Activated CD8-positive, alpha-beta T cell treated with anti-CD3 and anti-CD28 coated beads for 36 hours (primary cell): ENCODE data around the gene PPFIBP2. TPM values are rescaled to one million over a fixed set of nuclear protein-coding genes. Genes with fewer than 3 reads are reported as not detected.

Experiments used
- ATAC-seq: fragments of 200-7000 bp; cut with Tn5 transposase; one replicate; pipeline ENCODE4 v1.10.0; 2021; ENCODE audit warnings: mild to moderate bottlenecking, moderate library complexity
- CTCF ChIA-PET: fragments of 350-600 bp; sonication (Branson Sonifier 250); formaldehyde crosslinking; loops from one replicate; lab custom pipeline; 2021; ENCODE audit warnings: antibody characterized with exemption; lab: Charles Lee
- POLR2A ChIA-PET: fragments of 350-600 bp; sonication (Branson Sonifier 250); formaldehyde crosslinking; loops from one replicate; lab custom pipeline; 2021; ENCODE audit warnings: antibody characterized with exemption; lab: Charles Lee
- DNase-seq: peaks from one replicate; pipeline ENCODE4 v3.0.0-alpha.2; 2020
- H3K27ac Mint-ChIP-seq: one replicate; pipeline ENCODE4 v1.8.0; 2021; ENCODE audit warnings: mild to moderate bottlenecking, mixed read lengths
- H3K27me3 Mint-ChIP-seq: one replicate; pipeline ENCODE4 v1.8.0; 2021; ENCODE audit warnings: mixed read lengths
- H3K36me3 Mint-ChIP-seq: one replicate; pipeline ENCODE4 v1.8.0; 2021; ENCODE audit warnings: low read depth, mixed read lengths
- H3K4me1 Mint-ChIP-seq: one replicate; pipeline ENCODE4 v1.8.0; 2021; ENCODE audit warnings: low read depth, mixed read lengths
- H3K4me3 Mint-ChIP-seq: one replicate; pipeline ENCODE4 v1.8.0; 2021; ENCODE audit warnings: mild to moderate bottlenecking, moderate library complexity, mixed read lengths
- H3K9me3 Mint-ChIP-seq: one replicate; pipeline ENCODE4 v1.8.0; 2021; ENCODE audit warnings: mixed read lengths
- CTCF ChIP-seq: fragments of 200-600 bp; IDR thresholded peaks from one replicate; pipeline ENCODE4 v1.8.0; 2022; ENCODE audit warnings: antibody characterized with exemption, mild to moderate bottlenecking
- intact Hi-C: fragments of 100-400 bp; cut with micrococcal nuclease; formaldehyde crosslinking; loops from one replicate; pipeline ENCODE4 v1.10.0; 2022
- total RNA-seq, 2 experiments: library from RNA; stranded (reverse); gene quantifications; one replicate each; pipeline ENCODE4 v1.2.3, GENCODE V29; 2021

Gene PPFIBP2
- total RNA-seq, 2 experiments from 2014 or later: 13.3 to 14.2 TPM

- Mint-ChIP-seq H3K4me1 (peaks cover 7% of the 10 kb centered on the region), H3K27me3 (peaks cover 56% of the 10 kb centered on the region), H3K9me3 (no peaks in the 10 kb centered on the region), H3K36me3 (no peaks in the 10 kb centered on the region), H3K27ac (no peak overlapping the region), H3K4me3 (no peak overlapping the region)
- intact Hi-C loops: no loop called here
- ChIA-PET CTCF (interaction anchor here (0.9 to 1.9 kb wide), 5 partner anchors 9 to 164 kb away, joined by 3 to 8 read pairs (median 4); partner anchors contain the start of gene PPFIBP2), POLR2A (interaction anchor here (1.4 kb wide), 1 partner anchor 10 kb away, joined by 3 read pairs; no protein-coding TSS in a partner anchor)
- no peak for TF ChIP-seq CTCF
- DNase-seq (no peak), ATAC-seq (no peak)
Observed at GRCh38 chr11:7677071-7677470, 163.3 kb downstream of the PPFIBP2 start.

- intact Hi-C loops: no loop called here
- Mint-ChIP-seq H3K4me1 (peaks cover 4% of the 10 kb centered on the region), H3K27me3 (peaks cover 50% of the 10 kb centered on the region), H3K36me3 (no peaks in the 10 kb centered on the region), H3K27ac (no peak overlapping the region), H3K4me3 (no peak overlapping the region), H3K9me3 (no peaks in the 10 kb centered on the region)
- POLR2A ChIA-PET: interaction anchor here (1.4 kb wide), 1 partner anchor 9 kb away, joined by 3 read pairs; no protein-coding TSS in a partner anchor
- no peak for TF ChIP-seq CTCF
- no peak for ATAC-seq
- CTCF ChIA-PET: interaction anchor here (0.9 to 1.2 kb wide), 2 partner anchors 10 to 164 kb away, joined by 3 read pairs; partner anchors contain the start of gene PPFIBP2
- DNase-seq: no peak
Observed at GRCh38 chr11:7677796-7678201, 164.0 kb downstream of the PPFIBP2 start.

GRCh38 chr11:7683571-7683970, 169.8 kb downstream of the PPFIBP2 start:
- Mint-ChIP-seq H3K27ac (no peak overlapping the region), H3K27me3 (peaks cover 17% of the 10 kb centered on the region), H3K36me3 (no peaks in the 10 kb centered on the region), H3K4me3 (no peak overlapping the region), H3K4me1 (no peaks in the 10 kb centered on the region), H3K9me3 (no peaks in the 10 kb centered on the region)
- no peak for TF ChIP-seq CTCF
- ATAC-seq (no peak), DNase-seq (no peak)
- CTCF ChIA-PET: no interaction called here
- POLR2A ChIA-PET: no interaction called here
- intact Hi-C loops: no loop called here

- no peak for TF ChIP-seq CTCF
- Mint-ChIP-seq H3K27ac (no peak overlapping the region), H3K4me1 (peaks cover 4% of the 10 kb centered on the region), H3K4me3 (no peak overlapping the region), H3K27me3 (peaks cover 15% of the 10 kb centered on the region), H3K36me3 (no peaks in the 10 kb centered on the region), H3K9me3 (no peaks in the 10 kb centered on the region)
- CTCF ChIA-PET: interaction anchor here (0.8 to 1.7 kb wide), 7 partner anchors 30 to 589 kb away, joined by 3 to 6 read pairs (median 4); partner anchors contain the start of genes EIF3F and PPFIBP2
- ATAC-seq: no peak
- POLR2A ChIA-PET: interaction anchor here (1.2 kb wide), 1 partner anchor 9 kb away, joined by 3 read pairs; no protein-coding TSS in a partner anchor
- intact Hi-C loops: no loop called here
- no peak for DNase-seq
Observed at GRCh38 chr11:7686761-7687160, 173.0 kb downstream of the PPFIBP2 start.

- no peak overlapping the region for H3K4me3 Mint-ChIP-seq
- POLR2A ChIA-PET: interaction anchor here (1.2 kb wide), 1 partner anchor 10 kb away, joined by 3 read pairs; no protein-coding TSS in a partner anchor
- no peak for TF ChIP-seq CTCF
- H3K4me1 Mint-ChIP-seq: peaks cover 4% of the 10 kb centered on the region
- no peaks in the 10 kb centered on the region for H3K36me3 Mint-ChIP-seq
- no peaks in the 10 kb centered on the region for H3K9me3 Mint-ChIP-seq
- ATAC-seq (no peak), DNase-seq (no peak)
- CTCF ChIA-PET: interaction anchor here (0.8 to 1.7 kb wide), 13 partner anchors 10 to 589 kb away, joined by 3 to 6 read pairs (median 3); partner anchors contain the start of genes EIF3F and PPFIBP2
- H3K27ac Mint-ChIP-seq: no peak overlapping the region
- intact Hi-C loops: no loop called here
- peaks cover 19% of the 10 kb centered on the region for H3K27me3 Mint-ChIP-seq
Observed at GRCh38 chr11:7687386-7687785, 173.6 kb downstream of the PPFIBP2 start.
